ENCODE results near the gene ZNF318. TPM values are rescaled to one million over a fixed set of nuclear protein-coding genes. Genes with fewer than 3 reads are reported as not detected.

Gene ZNF318
- total RNA-seq, 1 donor from 2014 or later = 159 TPM

- no peak overlapping the region for H3K4me3 Mint-ChIP-seq
These were observed 77.7 kb downstream of the ZNF318 start for GRCh38 chr6:43291708-43292107.

GRCh38 chr6:43290905-43291355, 78.5 kb downstream of the ZNF318 start:
- no peaks in the 10 kb centered on the region for H3K36me3 Mint-ChIP-seq (ENCODE audit: low read depth)
- ATAC-seq (ENCODE audit: low read depth) (no peak), DNase-seq (no peak)
- peaks cover 3% of the 10 kb centered on the region for H3K4me1 Mint-ChIP-seq
- no peak overlapping the region for H3K27ac Mint-ChIP-seq
- CTCF ChIA-PET = no interaction called here
- TF ChIP-seq CTCF (IDR thresholded peaks at IDR 0.05) = no peak
- POLR2A ChIA-PET = no interaction called here
- H3K4me3 Mint-ChIP-seq = no peak overlapping the region
- H3K9me3 Mint-ChIP-seq = no peaks in the 10 kb centered on the region
- H3K27me3 Mint-ChIP-seq = peaks cover 15% of the 10 kb centered on the region
- intact Hi-C loops (cut with micrococcal nuclease) = no loop called here

More at GRCh38 chr6:43291708-43292107, 77.7 kb downstream of the ZNF318 start:
- ChIA-PET POLR2A (no interaction called here), CTCF (interaction anchor here (1.0 kb wide), 1 partner anchor 17 kb away, joined by 3 read pairs; the partner anchor contains the start of gene CRIP3)
- TF ChIP-seq CTCF (IDR thresholded peaks at IDR 0.05) = no peak
- intact Hi-C loops (cut with micrococcal nuclease) = no loop called here
- Mint-ChIP-seq H3K9me3 (no peaks in the 10 kb centered on the region), H3K27ac (no peak overlapping the region), H3K27me3 (peaks cover 11% of the 10 kb centered on the region), H3K36me3 (ENCODE audit: low read depth) (no peaks in the 10 kb centered on the region), H3K4me1 (peaks cover 3% of the 10 kb centered on the region)
- DNase-seq (no peak), ATAC-seq (ENCODE audit: low read depth) (no peak)

GRCh38 chr6:43290339-43290904, 79.0 kb downstream of the ZNF318 start:
- ChIA-PET POLR2A (interaction anchor here (0.8 kb wide), 1 partner anchor 17 kb away, joined by 3 read pairs; no protein-coding TSS in a partner anchor), CTCF (no interaction called here)
- Mint-ChIP-seq H3K9me3 (no peaks in the 10 kb centered on the region), H3K27ac (no peak overlapping the region), H3K4me3 (no peak overlapping the region), H3K4me1 (peaks cover 6% of the 10 kb centered on the region), H3K27me3 (peaks cover 20% of the 10 kb centered on the region), H3K36me3 (ENCODE audit: low read depth) (no peaks in the 10 kb centered on the region)
- DNase-seq = no peak
- no peak for ATAC-seq (ENCODE audit: low read depth)
- TF ChIP-seq CTCF (IDR thresholded peaks at IDR 0.05) = no peak
- intact Hi-C loops (cut with micrococcal nuclease) = no loop called here

- CTCF ChIA-PET = interaction anchor here (0.6 kb wide), 1 partner anchor 139 kb away, joined by 4 read pairs; no protein-coding TSS in a partner anchor
These were observed 81.4 kb downstream of the ZNF318 start for GRCh38 chr6:43287717-43288679.

More at GRCh38 chr6:43287717-43288679, 81.4 kb downstream of the ZNF318 start:
- intact Hi-C loops (cut with micrococcal nuclease) = no loop called here
- peak; percentile 45 for ATAC-seq (ENCODE audit: low read depth)
- Mint-ChIP-seq H3K27ac (peak overlapping the region; percentile 36), H3K27me3 (peaks cover 24% of the 10 kb centered on the region), H3K36me3 (ENCODE audit: low read depth) (no peaks in the 10 kb centered on the region), H3K9me3 (no peaks in the 10 kb centered on the region), H3K4me3 (no peak overlapping the region), H3K4me1 (peaks cover 7% of the 10 kb centered on the region)
- no peak for DNase-seq
- POLR2A ChIA-PET = interaction anchor here (0.6 to 1.5 kb wide), 2 partner anchors 17 to 74 kb away, joined by 3 read pairs; no protein-coding TSS in a partner anchor
- no peak for TF ChIP-seq CTCF (IDR thresholded peaks at IDR 0.05)

All from activated B cell treated with CpG ODN at 0.5 μM for 24 hours (primary cell).